ENCODE measurements around the gene DISC1.
"Not testable (repeated sequence)": the region's sequence is repeated elsewhere in the genome, so short reads cannot be mapped to it uniquely, and the experiment has no call there.

The DISC1 gene

GRCh38 chr1:231936983-231937775, 310.6 kb downstream of the DISC1 start:
- no peak for DNase-seq

GRCh38 chr1:231938211-231938610, 311.6 kb downstream of the DISC1 start:
- DNase-seq: no peak

- DNase-seq: no peak
Measured at GRCh38 chr1:231938711-231939110, 312.1 kb downstream of the DISC1 start.

GRCh38 chr1:231939118-231939517, 312.5 kb downstream of the DISC1 start:
- DNase-seq: no peak

GRCh38 chr1:231940116-231940515, 313.5 kb downstream of the DISC1 start:
- no peak for DNase-seq

GRCh38 chr1:231940701-231941100, 314.1 kb downstream of the DISC1 start:
- DNase-seq: no peak

- DNase-seq: no peak
Measured at GRCh38 chr1:231943084-231943483, 316.5 kb downstream of the DISC1 start.

- not testable (repeated sequence) for DNase-seq
Measured at GRCh38 chr1:231948102-231948501, 321.5 kb downstream of the DISC1 start.

- no peak for DNase-seq
Measured at GRCh38 chr1:231949277-231950091, 322.9 kb downstream of the DISC1 start.

GRCh38 chr1:231950331-231951128, 323.9 kb downstream of the DISC1 start:
- no peak for DNase-seq

- DNase-seq: no peak
Measured at GRCh38 chr1:231951374-231951773, 324.8 kb downstream of the DISC1 start.

- DNase-seq: no peak
Measured at GRCh38 chr1:231952154-231952553, 325.6 kb downstream of the DISC1 start.

GRCh38 chr1:231953660-231954059, 327.1 kb downstream of the DISC1 start:
- DNase-seq: no peak

GRCh38 chr1:231954751-231955150, 328.2 kb downstream of the DISC1 start:
- DNase-seq: no peak

GRCh38 chr1:231957359-231957758, 330.8 kb downstream of the DISC1 start:
- no peak for DNase-seq

- no peak for DNase-seq
Measured at GRCh38 chr1:231958448-231958847, 331.9 kb downstream of the DISC1 start.

GRCh38 chr1:231959225-231959884, 332.8 kb downstream of the DISC1 start:
- no peak for DNase-seq

GRCh38 chr1:231961801-231962200, 335.2 kb downstream of the DISC1 start:
- DNase-seq: not testable (repeated sequence)

GRCh38 chr1:231962636-231963035, 336.0 kb downstream of the DISC1 start:
- no peak for DNase-seq

- no peak for DNase-seq
Measured at GRCh38 chr1:231964241-231964640, 337.7 kb downstream of the DISC1 start.

GRCh38 chr1:231964961-231965360, 338.4 kb downstream of the DISC1 start:
- DNase-seq: no peak

GRCh38 chr1:231965615-231966014, 339.0 kb downstream of the DISC1 start:
- no peak for DNase-seq

GRCh38 chr1:231966983-231967382, 340.4 kb downstream of the DISC1 start:
- DNase-seq: no peak

Measured in T-helper 1 cell (primary cell).